Liver (tissue), 9 donors: ENCODE data around the gene NFIA. TPM values are rescaled to one million over a fixed set of nuclear protein-coding genes. Genes with fewer than 3 reads are reported as not detected.

Source experiments
- DNase-seq: peaks from one replicate; pipeline ENCODE4 v3.0.0-alpha.2; 2017; ENCODE audit warnings: low spot score
- H3K27ac ChIP-seq, 2 donors: one replicate each; pipeline ENCODE4 v1.7.0; 2013; ENCODE audit warnings: inconsistent platforms in 2 of 2, low read length in 2 of 2, control low read depth in 1 of 2, low read depth in 1 of 2, mild to moderate bottlenecking in 1 of 2
- H3K27me3 ChIP-seq, 4 donors: one replicate each; pipeline versions ENCODE4 v1.6.1 to v1.7.0; 2013; ENCODE audit warnings: low read length in 3 of 4, inconsistent platforms in 1 of 4, mild to moderate bottlenecking in 1 of 4, moderate library complexity in 1 of 4; ENCODE audit not compliant: control insufficient read depth in 4 of 4, insufficient read depth in 4 of 4
- H3K36me3 ChIP-seq, 4 donors: one replicate each; pipeline versions ENCODE4 v1.6.1 to v1.7.0; 2013; ENCODE audit warnings: low read length in 3 of 4, mild to moderate bottlenecking in 3 of 4, low read depth in 1 of 4, moderate library complexity in 1 of 4; ENCODE audit not compliant: control insufficient read depth in 4 of 4, insufficient read depth in 3 of 4
- H3K4me1 ChIP-seq, 4 donors: one replicate each; pipeline versions ENCODE4 v1.6.1 to v1.7.0; 2013; ENCODE audit warnings: low read length in 3 of 4, mild to moderate bottlenecking in 3 of 4, moderate library complexity in 1 of 4; ENCODE audit not compliant: control insufficient read depth in 4 of 4, insufficient read depth in 4 of 4
- H3K4me3 ChIP-seq, 3 donors: one replicate each; pipeline versions ENCODE4 v1.6.1 to v1.7.0; 2013; ENCODE audit warnings: low read length in 3 of 3, control low read depth in 1 of 3, low read depth in 1 of 3, mild to moderate bottlenecking in 1 of 3
- H3K9ac ChIP-seq, 2 donors: one replicate each; pipeline ENCODE4 v1.7.0; 2013; ENCODE audit warnings: low read length in 2 of 2, mild to moderate bottlenecking in 2 of 2, moderate library complexity in 2 of 2, control low read depth in 1 of 2, low read depth in 1 of 2
- H3K9me3 ChIP-seq, 4 donors: one replicate each; pipeline versions ENCODE4 v1.6.1 to v1.7.0; 2013; ENCODE audit warnings: low read length in 3 of 4; ENCODE audit not compliant: control insufficient read depth in 4 of 4
- ATF3 ChIP-seq: IDR thresholded peaks from 2 replicates; pipeline ENCODE4 v1.6.1; 2016; ENCODE audit warnings: antibody characterized with exemption
- EGR1 ChIP-seq, 2 donors: IDR thresholded peaks; 2 replicates each; pipeline ENCODE4 v1.6.1; 2016 to 2018; ENCODE audit warnings: antibody characterized with exemption in 2 of 2, low read depth in 2 of 2
- FOXA1 ChIP-seq: IDR thresholded peaks from 2 replicates; pipeline ENCODE4 v1.6.1; 2016; ENCODE audit warnings: antibody characterized with exemption
- FOXA2 ChIP-seq: IDR thresholded peaks from 2 replicates; pipeline ENCODE4 v1.6.1; 2016; ENCODE audit warnings: antibody characterized with exemption
- GABPA ChIP-seq, 2 donors: IDR thresholded peaks in 1 of 2; conservative IDR thresholded peaks in 1 of 2; 2 replicates each; pipeline ENCODE4 v1.6.1; 2016; ENCODE audit warnings: antibody characterized with exemption in 2 of 2, mild to moderate bottlenecking in 1 of 2, moderate library complexity in 1 of 2
- HNF4A ChIP-seq, 2 donors: conservative IDR thresholded peaks; 2 replicates each; pipeline ENCODE4 v1.6.1; 2016; ENCODE audit warnings: antibody characterized with exemption in 2 of 2, mild to moderate bottlenecking in 2 of 2
- HNF4G ChIP-seq: IDR thresholded peaks from 2 replicates; pipeline ENCODE4 v1.6.1; 2016; ENCODE audit warnings: antibody characterized with exemption
- JUND ChIP-seq, 2 donors: IDR thresholded peaks; 2 replicates each; pipeline ENCODE4 v1.6.1; 2016; ENCODE audit warnings: antibody characterized with exemption in 2 of 2
- MAX ChIP-seq: IDR thresholded peaks from 2 replicates; pipeline ENCODE4 v1.6.1; 2016; ENCODE audit warnings: antibody characterized with exemption
- NR2F2 ChIP-seq: IDR thresholded peaks from 2 replicates; pipeline ENCODE4 v1.6.1; 2016; ENCODE audit warnings: antibody characterized with exemption
- RAD21 ChIP-seq, 2 donors: IDR thresholded peaks; 2 replicates each; pipeline ENCODE4 v1.6.1; 2016; ENCODE audit warnings: antibody characterized with exemption in 2 of 2, mild to moderate bottlenecking in 2 of 2
- RXRA ChIP-seq, 2 donors: IDR thresholded peaks; 2 replicates each; pipeline ENCODE4 v1.6.1; 2017 to 2018; ENCODE audit warnings: antibody characterized with exemption in 2 of 2, mild to moderate bottlenecking in 1 of 2
- SP1 ChIP-seq: IDR thresholded peaks from 2 replicates; pipeline ENCODE4 v1.6.1; 2018; ENCODE audit warnings: antibody characterized with exemption, mild to moderate bottlenecking
- TAF1 ChIP-seq: conservative IDR thresholded peaks from 2 replicates; pipeline ENCODE4 v1.6.1; 2016; ENCODE audit warnings: antibody characterized with exemption, mild to moderate bottlenecking
- YY1 ChIP-seq: IDR thresholded peaks from 2 replicates; pipeline ENCODE4 v1.6.1; 2016; ENCODE audit warnings: antibody characterized with exemption, mild to moderate bottlenecking
- ZBTB33 ChIP-seq: IDR thresholded peaks from 2 replicates; pipeline ENCODE4 v1.6.1; 2016; ENCODE audit warnings: antibody characterized with exemption
- WGBS: extraction: QIAGEN DNeasy Blood & Tissue Kit; methylation state at CpG from one replicate; pipeline ENCODE4 v1.1.7; 2013; 5-methylcytosine and 5-hydroxymethylcytosine counted together
- polyA plus RNA-seq, 2 donors: library from polyadenylated mRNA; stranded (reverse) in 1 of 2; unstranded in 1 of 2; fragments of 200-250 nt in 1 of 2; fragments of >200 nt in 1 of 2; fragmentation: Nextera tagmentation in 1 of 2; extraction: Ambion mirVana in 1 of 2; gene quantifications; one replicate each; pipeline versions ENCODE4 v1.2.1 to v1.2.3, GENCODE V29; 2013 to 2015
- total RNA-seq, 2 donors: library from RNA; depleted of rRNA; stranded (reverse); fragments of >200 nt; gene quantifications; one replicate each; pipeline ENCODE4 v1.2.3, GENCODE V29; 2014
- TF ChIP-seq, protein P1 (sequence below): fragments of 150-350 bp; IDR thresholded peaks from 2 replicates; pipeline ENCODE4 v1.5.1; 2017; ENCODE audit warnings: improper control_type of control experiment, low read depth, low read length; ENCODE audit not compliant: missing input control
- TF ChIP-seq, protein P2 (sequence below): IDR thresholded peaks from 2 replicates; pipeline ENCODE4 v1.6.1; 2016; ENCODE audit warnings: antibody characterized with exemption, mild to moderate bottlenecking
- donor health status: healthy.
- donor health status: healthy.
- donor health status: healthy.
- donor health status: healthy.
- donor health status: healthy.

Gene NFIA
- total and polyA plus RNA-seq, 4 donors, result 6.8 to 53.7 (median 22.2) TPM

GRCh38 chr1:61494000-61494399, 411.6 kb downstream of the NFIA start:
- 85% methylated on average over 3 of the region's 3 CpGs for WGBS
- no peak overlapping the region for H3K4me3 ChIP-seq
- TF ChIP-seq MAX, result no peak
- no peak for TF ChIP-seq RXRA (IDR thresholded peaks at IDR 0.05)
- TF ChIP-seq GABPA (IDR thresholded peaks at IDR 0.05 in 1 of 2, conservative IDR thresholded peaks at IDR 0.05 in 1 of 2), result no peak
- no peak for TF ChIP-seq ATF3
- no peak for TF ChIP-seq FOXA2
- TF ChIP-seq YY1, result no peak
- no peaks in the 10 kb centered on the region for H3K36me3 ChIP-seq
- no peak overlapping the region for H3K27ac ChIP-seq
- no peak for DNase-seq
- no peaks in the 10 kb centered on the region for H3K9me3 ChIP-seq
- no peaks in the 10 kb centered on the region for H3K27me3 ChIP-seq
- H3K9ac ChIP-seq, result no peak overlapping the region
- H3K4me1 ChIP-seq, result no peaks in the 10 kb centered on the region

DNA sequence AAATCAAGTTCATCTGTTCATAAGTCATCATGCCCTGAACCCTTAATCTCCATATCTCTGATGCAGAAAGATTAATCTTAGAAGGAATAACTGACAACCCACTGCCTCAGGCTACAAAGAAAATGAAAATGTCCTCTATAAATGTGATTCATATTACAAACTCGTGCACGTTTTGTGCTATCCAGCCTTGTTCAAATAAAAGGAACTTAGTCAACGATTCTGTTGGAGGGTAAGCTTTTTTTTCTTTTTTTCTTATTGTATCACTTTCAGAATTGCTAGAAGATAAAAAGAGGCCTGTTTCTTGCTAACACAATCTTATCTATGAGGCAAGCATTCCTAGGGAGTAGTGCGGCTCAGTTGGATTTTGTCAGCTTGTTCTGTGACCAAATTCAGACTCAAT, 414.1 kb downstream of the NFIA start:
- DNase-seq, result no peak
- Histone ChIP-seq H3K27ac (no peak overlapping the region), H3K27me3 (no peaks in the 10 kb centered on the region), H3K36me3 (no peaks in the 10 kb centered on the region), H3K4me1 (no peaks in the 10 kb centered on the region), H3K4me3 (no peak overlapping the region), H3K9ac (no peak overlapping the region), H3K9me3 (no peaks in the 10 kb centered on the region)
- TF ChIP-seq, protein P1, sequence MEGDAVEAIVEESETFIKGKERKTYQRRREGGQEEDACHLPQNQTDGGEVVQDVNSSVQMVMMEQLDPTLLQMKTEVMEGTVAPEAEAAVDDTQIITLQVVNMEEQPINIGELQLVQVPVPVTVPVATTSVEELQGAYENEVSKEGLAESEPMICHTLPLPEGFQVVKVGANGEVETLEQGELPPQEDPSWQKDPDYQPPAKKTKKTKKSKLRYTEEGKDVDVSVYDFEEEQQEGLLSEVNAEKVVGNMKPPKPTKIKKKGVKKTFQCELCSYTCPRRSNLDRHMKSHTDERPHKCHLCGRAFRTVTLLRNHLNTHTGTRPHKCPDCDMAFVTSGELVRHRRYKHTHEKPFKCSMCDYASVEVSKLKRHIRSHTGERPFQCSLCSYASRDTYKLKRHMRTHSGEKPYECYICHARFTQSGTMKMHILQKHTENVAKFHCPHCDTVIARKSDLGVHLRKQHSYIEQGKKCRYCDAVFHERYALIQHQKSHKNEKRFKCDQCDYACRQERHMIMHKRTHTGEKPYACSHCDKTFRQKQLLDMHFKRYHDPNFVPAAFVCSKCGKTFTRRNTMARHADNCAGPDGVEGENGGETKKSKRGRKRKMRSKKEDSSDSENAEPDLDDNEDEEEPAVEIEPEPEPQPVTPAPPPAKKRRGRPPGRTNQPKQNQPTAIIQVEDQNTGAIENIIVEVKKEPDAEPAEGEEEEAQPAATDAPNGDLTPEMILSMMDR, result no peak
- TF ChIP-seq ZBTB33 (no peak), SP1 (no peak), GABPA (IDR thresholded peaks at IDR 0.05 in 1 of 2, conservative IDR thresholded peaks at IDR 0.05 in 1 of 2) (no peak), FOXA2 (no peak), JUND (IDR thresholded peaks at IDR 0.05) (no peak), NR2F2 (no peak), FOXA1 (no peak), HNF4G (no peak), RAD21 (IDR thresholded peaks at IDR 0.05) (no peak), EGR1 (IDR thresholded peaks at IDR 0.05; ENCODE audit: low read depth in 2 of 2) (no peak), RXRA (IDR thresholded peaks at IDR 0.05) (no peak), TAF1 (no peak), ATF3 (no peak), YY1 (no peak), HNF4A (conservative IDR thresholded peaks at IDR 0.05) (no peak)
- TF ChIP-seq, protein P2, sequence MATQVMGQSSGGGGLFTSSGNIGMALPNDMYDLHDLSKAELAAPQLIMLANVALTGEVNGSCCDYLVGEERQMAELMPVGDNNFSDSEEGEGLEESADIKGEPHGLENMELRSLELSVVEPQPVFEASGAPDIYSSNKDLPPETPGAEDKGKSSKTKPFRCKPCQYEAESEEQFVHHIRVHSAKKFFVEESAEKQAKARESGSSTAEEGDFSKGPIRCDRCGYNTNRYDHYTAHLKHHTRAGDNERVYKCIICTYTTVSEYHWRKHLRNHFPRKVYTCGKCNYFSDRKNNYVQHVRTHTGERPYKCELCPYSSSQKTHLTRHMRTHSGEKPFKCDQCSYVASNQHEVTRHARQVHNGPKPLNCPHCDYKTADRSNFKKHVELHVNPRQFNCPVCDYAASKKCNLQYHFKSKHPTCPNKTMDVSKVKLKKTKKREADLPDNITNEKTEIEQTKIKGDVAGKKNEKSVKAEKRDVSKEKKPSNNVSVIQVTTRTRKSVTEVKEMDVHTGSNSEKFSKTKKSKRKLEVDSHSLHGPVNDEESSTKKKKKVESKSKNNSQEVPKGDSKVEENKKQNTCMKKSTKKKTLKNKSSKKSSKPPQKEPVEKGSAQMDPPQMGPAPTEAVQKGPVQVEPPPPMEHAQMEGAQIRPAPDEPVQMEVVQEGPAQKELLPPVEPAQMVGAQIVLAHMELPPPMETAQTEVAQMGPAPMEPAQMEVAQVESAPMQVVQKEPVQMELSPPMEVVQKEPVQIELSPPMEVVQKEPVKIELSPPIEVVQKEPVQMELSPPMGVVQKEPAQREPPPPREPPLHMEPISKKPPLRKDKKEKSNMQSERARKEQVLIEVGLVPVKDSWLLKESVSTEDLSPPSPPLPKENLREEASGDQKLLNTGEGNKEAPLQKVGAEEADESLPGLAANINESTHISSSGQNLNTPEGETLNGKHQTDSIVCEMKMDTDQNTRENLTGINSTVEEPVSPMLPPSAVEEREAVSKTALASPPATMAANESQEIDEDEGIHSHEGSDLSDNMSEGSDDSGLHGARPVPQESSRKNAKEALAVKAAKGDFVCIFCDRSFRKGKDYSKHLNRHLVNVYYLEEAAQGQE, result no peak
- 62% methylated on average over 4 of the region's 4 CpGs for WGBS
